ENCODE measurements around the gene HAGH. TPM values are rescaled to one million over a fixed set of nuclear protein-coding genes. Genes with fewer than 3 reads are reported as not detected.
A peak's percentile ranks its signal among the peaks of the same experiment; 100 is the strongest.

HAGH gene
- total RNA-seq, 1 experiment from 2014 or later: 36.0 TPM

DNA sequence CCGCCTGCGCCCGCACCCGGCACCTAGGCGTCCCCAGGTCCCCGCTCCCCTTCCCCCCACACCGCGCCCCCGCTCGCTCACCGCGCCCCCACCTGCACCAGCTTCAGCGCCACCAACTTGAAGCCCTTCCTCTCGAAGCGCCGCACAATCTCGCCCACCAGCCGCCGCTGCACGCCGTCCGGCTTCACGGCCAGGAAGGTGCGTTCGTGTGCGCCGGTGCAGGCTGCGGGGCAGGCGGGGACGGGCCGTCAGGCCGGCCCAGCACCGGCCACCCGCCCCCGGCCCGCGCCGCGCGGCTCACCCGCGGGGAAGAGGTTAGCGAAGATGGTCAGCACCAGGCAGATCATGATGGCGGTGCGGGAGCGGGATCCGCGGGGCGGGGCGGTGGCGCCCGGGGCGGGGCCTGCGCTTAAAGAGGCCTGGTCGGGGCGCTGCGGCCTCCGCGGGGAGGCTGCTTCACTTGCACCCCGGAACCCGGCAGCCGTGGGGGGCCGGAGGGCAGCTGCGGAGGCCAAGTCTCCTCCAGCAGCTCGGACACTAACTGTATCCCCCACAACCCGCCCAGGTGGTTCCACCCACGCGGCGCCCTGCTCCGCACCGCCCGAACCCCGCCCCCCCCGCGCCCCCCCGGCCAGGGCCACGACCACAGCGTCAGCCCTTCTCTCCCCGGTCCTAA, 55.3 kb downstream of the HAGH start, which contains the start of gene NME3 (continued):
- TF ChIP-seq NFATC4 (CRISPR knock-in tag; IDR thresholded peaks at IDR 0.05): no peak
- no peak for TF ChIP-seq ZNF263 (CRISPR knock-in tag; IDR thresholded peaks at IDR 0.05; ENCODE audit: low read depth)
- TF ChIP-seq, protein P1, sequence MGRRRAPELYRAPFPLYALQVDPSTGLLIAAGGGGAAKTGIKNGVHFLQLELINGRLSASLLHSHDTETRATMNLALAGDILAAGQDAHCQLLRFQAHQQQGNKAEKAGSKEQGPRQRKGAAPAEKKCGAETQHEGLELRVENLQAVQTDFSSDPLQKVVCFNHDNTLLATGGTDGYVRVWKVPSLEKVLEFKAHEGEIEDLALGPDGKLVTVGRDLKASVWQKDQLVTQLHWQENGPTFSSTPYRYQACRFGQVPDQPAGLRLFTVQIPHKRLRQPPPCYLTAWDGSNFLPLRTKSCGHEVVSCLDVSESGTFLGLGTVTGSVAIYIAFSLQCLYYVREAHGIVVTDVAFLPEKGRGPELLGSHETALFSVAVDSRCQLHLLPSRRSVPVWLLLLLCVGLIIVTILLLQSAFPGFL (CRISPR knock-in tag; IDR thresholded peaks at IDR 0.05; ENCODE audit: borderline replicate concordance): no peak
- no peak for TF ChIP-seq EMX1 (CRISPR knock-in tag; IDR thresholded peaks at IDR 0.05)
- TF ChIP-seq, protein P2, sequence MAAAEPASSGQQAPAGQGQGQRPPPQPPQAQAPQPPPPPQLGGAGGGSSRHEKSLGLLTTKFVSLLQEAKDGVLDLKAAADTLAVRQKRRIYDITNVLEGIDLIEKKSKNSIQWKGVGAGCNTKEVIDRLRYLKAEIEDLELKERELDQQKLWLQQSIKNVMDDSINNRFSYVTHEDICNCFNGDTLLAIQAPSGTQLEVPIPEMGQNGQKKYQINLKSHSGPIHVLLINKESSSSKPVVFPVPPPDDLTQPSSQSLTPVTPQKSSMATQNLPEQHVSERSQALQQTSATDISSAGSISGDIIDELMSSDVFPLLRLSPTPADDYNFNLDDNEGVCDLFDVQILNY (CRISPR knock-in tag; IDR thresholded peaks at IDR 0.05): no peak
- TF ChIP-seq NR1H2 (CRISPR knock-in tag; IDR thresholded peaks at IDR 0.05): no peak
- TF ChIP-seq, protein P3, sequence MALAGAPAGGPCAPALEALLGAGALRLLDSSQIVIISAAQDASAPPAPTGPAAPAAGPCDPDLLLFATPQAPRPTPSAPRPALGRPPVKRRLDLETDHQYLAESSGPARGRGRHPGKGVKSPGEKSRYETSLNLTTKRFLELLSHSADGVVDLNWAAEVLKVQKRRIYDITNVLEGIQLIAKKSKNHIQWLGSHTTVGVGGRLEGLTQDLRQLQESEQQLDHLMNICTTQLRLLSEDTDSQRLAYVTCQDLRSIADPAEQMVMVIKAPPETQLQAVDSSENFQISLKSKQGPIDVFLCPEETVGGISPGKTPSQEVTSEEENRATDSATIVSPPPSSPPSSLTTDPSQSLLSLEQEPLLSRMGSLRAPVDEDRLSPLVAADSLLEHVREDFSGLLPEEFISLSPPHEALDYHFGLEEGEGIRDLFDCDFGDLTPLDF (CRISPR knock-in tag; IDR thresholded peaks at IDR 0.05): no peak
- peak; percentile 46; the same call in 1 of the 2 replicates for TF ChIP-seq ZNF423 (CRISPR knock-in tag; IDR thresholded peaks at IDR 0.05)

DNA sequence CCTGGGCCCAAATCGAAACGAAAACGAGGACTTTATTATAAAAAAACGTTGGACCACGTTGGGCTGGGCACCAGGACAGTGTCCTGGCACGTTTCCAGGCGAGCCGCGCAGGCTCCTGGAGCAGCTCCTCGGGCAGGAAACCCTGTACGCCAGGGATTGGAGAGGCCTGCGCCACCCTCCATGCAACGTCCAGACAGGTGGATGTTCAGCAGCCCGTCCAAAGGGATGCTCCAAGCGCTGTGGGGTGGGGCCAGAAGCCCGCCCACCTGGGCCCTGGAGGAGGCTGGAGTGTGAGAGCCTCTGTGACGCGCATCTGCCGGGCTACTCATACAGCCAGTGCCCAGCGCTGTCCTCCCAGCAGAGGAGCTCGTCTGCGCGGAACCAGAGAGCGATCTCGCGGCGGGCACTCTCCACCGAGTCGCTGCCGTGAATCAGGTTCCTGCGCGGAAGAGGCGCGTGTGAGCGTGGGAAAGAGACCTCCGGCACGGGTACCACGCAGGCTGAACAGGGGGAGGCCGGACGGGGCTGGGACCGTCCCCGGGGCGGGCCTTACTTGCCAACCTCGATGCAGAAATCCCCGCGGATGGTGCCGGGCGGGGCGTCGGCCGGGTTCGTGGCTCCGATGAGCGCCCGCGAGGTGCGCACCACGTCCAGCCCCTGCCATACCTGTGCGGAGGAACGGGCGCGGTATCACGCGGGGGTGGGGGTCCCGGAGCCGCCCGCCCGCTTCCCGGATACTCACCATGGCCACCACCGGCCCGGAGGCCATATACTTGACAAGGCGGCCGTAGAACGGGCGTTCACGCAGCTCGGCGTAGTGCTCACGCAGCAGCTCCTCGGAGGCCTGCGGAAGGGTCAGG, 56.1 kb downstream of the HAGH start:
- CTCF ChIA-PET: interaction anchor here (1.0 to 2.4 kb wide), 4 partner anchors 12 to 153 kb away, joined by 4 to 11 read pairs (median 8); partner anchors contain the start of genes MAPK8IP3, NUBP2 and SPSB3
- POLR2A ChIA-PET: interaction anchor here (0.5 to 3.6 kb wide), 6 partner anchors 10 to 1343 kb away, joined by 3 to 18 read pairs (median 4); partner anchors contain the start of genes MAPK8IP3, NUBP2 and SPSB3
- H3K27ac Mint-ChIP-seq: peak overlapping the region; percentile 84
- H3K9me3 Mint-ChIP-seq: no peaks in the 10 kb centered on the region
- DNase-seq (ENCODE audit: low spot score) (peak; percentile 63), ATAC-seq (peak; percentile 26)
- H3K4me1 Mint-ChIP-seq: peaks cover 4% of the 10 kb centered on the region
- H3K4me3 Mint-ChIP-seq: peak overlapping the region; percentile 99
- peaks cover 4% of the 10 kb centered on the region for H3K36me3 Mint-ChIP-seq
- no peaks in the 10 kb centered on the region; the same call in 1 of the 2 replicates for H3K27me3 Mint-ChIP-seq (ENCODE audit: low read depth)
- TF ChIP-seq, protein P4, sequence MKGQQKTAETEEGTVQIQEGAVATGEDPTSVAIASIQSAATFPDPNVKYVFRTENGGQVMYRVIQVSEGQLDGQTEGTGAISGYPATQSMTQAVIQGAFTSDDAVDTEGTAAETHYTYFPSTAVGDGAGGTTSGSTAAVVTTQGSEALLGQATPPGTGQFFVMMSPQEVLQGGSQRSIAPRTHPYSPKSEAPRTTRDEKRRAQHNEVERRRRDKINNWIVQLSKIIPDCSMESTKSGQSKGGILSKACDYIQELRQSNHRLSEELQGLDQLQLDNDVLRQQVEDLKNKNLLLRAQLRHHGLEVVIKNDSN (CRISPR knock-in tag; IDR thresholded peaks at IDR 0.05): no peak
- TF ChIP-seq, protein P3 (CRISPR knock-in tag; IDR thresholded peaks at IDR 0.05): peak; percentile 33; the same call in 1 of the 2 replicates
- TF ChIP-seq GTF2I (CRISPR knock-in tag; conservative IDR thresholded peaks at IDR 0.05) (no peak), SMAD3 (CRISPR knock-in tag; IDR thresholded peaks at IDR 0.05; ENCODE audit: borderline replicate concordance) (no peak), ESRRA (CRISPR knock-in tag; IDR thresholded peaks at IDR 0.05; ENCODE audit: borderline replicate concordance) (no peak), ZNF263 (CRISPR knock-in tag; IDR thresholded peaks at IDR 0.05; ENCODE audit: low read depth) (no peak; the same call in 1 of the 2 replicates), NFATC4 (CRISPR knock-in tag; IDR thresholded peaks at IDR 0.05) (peak; percentile 70; the same call in 1 of the 2 replicates), ETV6 (CRISPR knock-in tag; IDR thresholded peaks at IDR 0.05) (no peak), TEAD1 (CRISPR knock-in tag; IDR thresholded peaks at IDR 0.05) (no peak)
- TF ChIP-seq, protein P5, sequence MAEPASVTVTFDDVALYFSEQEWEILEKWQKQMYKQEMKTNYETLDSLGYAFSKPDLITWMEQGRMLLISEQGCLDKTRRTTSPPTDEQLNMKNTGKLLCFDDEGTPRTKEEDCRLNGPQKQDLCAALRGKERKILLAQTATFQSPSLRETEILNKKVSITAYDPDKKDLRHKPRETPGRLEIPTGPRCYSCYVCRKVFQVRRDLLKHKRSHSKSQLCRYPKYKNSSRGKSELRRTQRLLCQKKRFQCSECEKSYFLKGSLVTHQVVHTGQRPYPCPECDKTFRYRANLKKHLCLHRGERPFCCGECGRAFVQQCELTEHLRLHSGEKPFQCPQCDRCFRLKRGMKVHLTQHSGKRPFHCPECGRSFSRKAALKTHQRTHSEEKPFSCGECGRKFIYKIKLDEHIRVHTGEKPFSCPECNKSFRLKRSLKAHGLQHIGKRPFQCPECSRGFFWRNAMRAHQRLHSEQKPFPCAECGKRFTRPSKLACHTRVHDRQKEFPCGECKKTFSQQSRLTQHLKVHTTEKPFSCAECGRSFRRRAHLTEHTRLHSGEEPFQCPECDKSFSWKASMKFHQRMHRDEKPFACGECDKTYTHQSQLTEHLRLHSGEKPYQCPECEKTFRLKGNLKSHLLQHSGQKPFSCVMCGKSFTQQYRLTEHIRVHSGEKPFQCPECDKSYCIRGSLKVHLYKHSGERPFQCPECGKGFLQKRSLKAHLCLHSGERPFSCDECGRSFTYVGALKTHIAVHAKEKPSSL (CRISPR knock-in tag; conservative IDR thresholded peaks at IDR 0.05): no peak
- TF ChIP-seq, protein P6, sequence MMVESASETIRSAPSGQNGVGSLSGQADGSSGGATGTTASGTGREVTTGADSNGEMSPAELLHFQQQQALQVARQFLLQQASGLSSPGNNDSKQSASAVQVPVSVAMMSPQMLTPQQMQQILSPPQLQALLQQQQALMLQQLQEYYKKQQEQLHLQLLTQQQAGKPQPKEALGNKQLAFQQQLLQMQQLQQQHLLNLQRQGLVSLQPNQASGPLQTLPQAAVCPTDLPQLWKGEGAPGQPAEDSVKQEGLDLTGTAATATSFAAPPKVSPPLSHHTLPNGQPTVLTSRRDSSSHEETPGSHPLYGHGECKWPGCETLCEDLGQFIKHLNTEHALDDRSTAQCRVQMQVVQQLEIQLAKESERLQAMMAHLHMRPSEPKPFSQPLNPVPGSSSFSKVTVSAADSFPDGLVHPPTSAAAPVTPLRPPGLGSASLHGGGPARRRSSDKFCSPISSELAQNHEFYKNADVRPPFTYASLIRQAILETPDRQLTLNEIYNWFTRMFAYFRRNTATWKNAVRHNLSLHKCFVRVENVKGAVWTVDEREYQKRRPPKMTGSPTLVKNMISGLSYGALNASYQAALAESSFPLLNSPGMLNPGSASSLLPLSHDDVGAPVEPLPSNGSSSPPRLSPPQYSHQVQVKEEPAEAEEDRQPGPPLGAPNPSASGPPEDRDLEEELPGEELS (CRISPR knock-in tag; IDR thresholded peaks at IDR 0.05): peak; percentile 20; the same call in 1 of the 2 replicates
- TF ChIP-seq, protein P7, sequence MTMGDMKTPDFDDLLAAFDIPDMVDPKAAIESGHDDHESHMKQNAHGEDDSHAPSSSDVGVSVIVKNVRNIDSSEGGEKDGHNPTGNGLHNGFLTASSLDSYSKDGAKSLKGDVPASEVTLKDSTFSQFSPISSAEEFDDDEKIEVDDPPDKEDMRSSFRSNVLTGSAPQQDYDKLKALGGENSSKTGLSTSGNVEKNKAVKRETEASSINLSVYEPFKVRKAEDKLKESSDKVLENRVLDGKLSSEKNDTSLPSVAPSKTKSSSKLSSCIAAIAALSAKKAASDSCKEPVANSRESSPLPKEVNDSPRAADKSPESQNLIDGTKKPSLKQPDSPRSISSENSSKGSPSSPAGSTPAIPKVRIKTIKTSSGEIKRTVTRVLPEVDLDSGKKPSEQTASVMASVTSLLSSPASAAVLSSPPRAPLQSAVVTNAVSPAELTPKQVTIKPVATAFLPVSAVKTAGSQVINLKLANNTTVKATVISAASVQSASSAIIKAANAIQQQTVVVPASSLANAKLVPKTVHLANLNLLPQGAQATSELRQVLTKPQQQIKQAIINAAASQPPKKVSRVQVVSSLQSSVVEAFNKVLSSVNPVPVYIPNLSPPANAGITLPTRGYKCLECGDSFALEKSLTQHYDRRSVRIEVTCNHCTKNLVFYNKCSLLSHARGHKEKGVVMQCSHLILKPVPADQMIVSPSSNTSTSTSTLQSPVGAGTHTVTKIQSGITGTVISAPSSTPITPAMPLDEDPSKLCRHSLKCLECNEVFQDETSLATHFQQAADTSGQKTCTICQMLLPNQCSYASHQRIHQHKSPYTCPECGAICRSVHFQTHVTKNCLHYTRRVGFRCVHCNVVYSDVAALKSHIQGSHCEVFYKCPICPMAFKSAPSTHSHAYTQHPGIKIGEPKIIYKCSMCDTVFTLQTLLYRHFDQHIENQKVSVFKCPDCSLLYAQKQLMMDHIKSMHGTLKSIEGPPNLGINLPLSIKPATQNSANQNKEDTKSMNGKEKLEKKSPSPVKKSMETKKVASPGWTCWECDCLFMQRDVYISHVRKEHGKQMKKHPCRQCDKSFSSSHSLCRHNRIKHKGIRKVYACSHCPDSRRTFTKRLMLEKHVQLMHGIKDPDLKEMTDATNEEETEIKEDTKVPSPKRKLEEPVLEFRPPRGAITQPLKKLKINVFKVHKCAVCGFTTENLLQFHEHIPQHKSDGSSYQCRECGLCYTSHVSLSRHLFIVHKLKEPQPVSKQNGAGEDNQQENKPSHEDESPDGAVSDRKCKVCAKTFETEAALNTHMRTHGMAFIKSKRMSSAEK (CRISPR knock-in tag; IDR thresholded peaks at IDR 0.05; ENCODE audit: borderline replicate concordance): no peak

Data from WTC11 (cell line).